Endothelial cell of umbilical vein (primary cell): ENCODE data around the gene LRRIQ1. TPM values are rescaled to one million over a fixed set of nuclear protein-coding genes. Genes with fewer than 3 reads are reported as not detected.

Experiments
- BruUV-seq: library from RNA; stranded (reverse); fragments of 400-500 nt; replicated peaks from 2 replicates; lab custom pipeline; 2021; lab: Mats Ljungman, UMichigan
- CTCF ChIA-PET: fragments of 300-600, 350-600 bp; sonication (Branson Sonifier 250); formaldehyde crosslinking; loops from one replicate; lab custom pipeline; 2021; ENCODE audit warnings: antibody characterized with exemption, inconsistent platforms; lab: Charles Lee
- POLR2A ChIA-PET: fragments of 300-600, 350-600 bp; sonication (Branson Sonifier 250); formaldehyde crosslinking; loops from one replicate; lab custom pipeline; 2021; ENCODE audit warnings: antibody characterized with exemption, inconsistent platforms; lab: Charles Lee
- DNase-seq: peaks from one replicate; pipeline ENCODE4 v3.0.0-alpha.2; 2011; ENCODE audit warnings: low read depth, low spot score
- FAIRE-seq: peaks from 2 replicates; lab custom pipeline; 2011; peaks lifted over from hg19 to GRCh38; lab: Jason Lieb, UNC
- H2AFZ ChIP-seq: 2 replicates; pipeline ENCODE4 v1.6.0; 2012; ENCODE audit warnings: low read depth, low read length, control low read depth, inconsistent platforms
- H3K27ac ChIP-seq: 2 replicates; pipeline ENCODE4 v1.5.1; 2011; ENCODE audit warnings: low read depth, mild to moderate bottlenecking, control low read depth, low read length, moderate library complexity; ENCODE audit not compliant: insufficient read depth
- H3K27me3 ChIP-seq, 2 experiments: 2 replicates each; pipeline versions ENCODE4 v1.6.0 to v1.6.1; 2011; ENCODE audit warnings: low read length in 2 of 2, mixed read lengths in 1 of 2; ENCODE audit not compliant: control insufficient read depth in 2 of 2, insufficient read depth in 2 of 2
- H3K36me3 ChIP-seq, 2 experiments: 2 replicates in 1 of 2; 3 replicates in 1 of 2; pipeline ENCODE4 v1.5.1; 2011; ENCODE audit warnings: low read length in 2 of 2, mild to moderate bottlenecking in 1 of 2, moderate library complexity in 1 of 2; ENCODE audit not compliant: control insufficient read depth in 2 of 2, insufficient read depth in 2 of 2; ENCODE audit errors: extremely low read depth in 1 of 2
- H3K4me1 ChIP-seq: 3 replicates; pipeline ENCODE4 v1.5.1; 2011; ENCODE audit warnings: mild to moderate bottlenecking, low read length; ENCODE audit not compliant: control insufficient read depth, insufficient read depth; ENCODE audit errors: extremely low read depth
- H3K4me2 ChIP-seq: 2 replicates; pipeline ENCODE4 v1.6.1; 2011; ENCODE audit warnings: low read length, control low read depth, mixed read lengths; ENCODE audit not compliant: insufficient read depth
- H3K4me3 ChIP-seq, 3 experiments: fragments of 200-600 bp in 1 of 3; sonication (generic), shearing (Covaris generic) in 1 of 3; replicated peaks in 1 of 3; 2 replicates each; pipeline ENCODE4 v1.5.1; 2011 to 2016; ENCODE audit warnings: control low read depth in 3 of 3, low read length in 3 of 3, mild to moderate bottlenecking in 2 of 3, inconsistent platforms in 1 of 3, low read depth in 1 of 3, moderate library complexity in 1 of 3; ENCODE audit not compliant: insufficient read depth in 1 of 3
- H3K79me2 ChIP-seq: 2 replicates; pipeline ENCODE4 v1.6.0; 2012; ENCODE audit warnings: low read length, inconsistent platforms; ENCODE audit not compliant: control insufficient read depth, insufficient read depth
- H3K9ac ChIP-seq: replicated peaks from 2 replicates; pipeline ENCODE3; 2011; ENCODE audit warnings: low read length, control low read depth; ENCODE audit not compliant: insufficient read depth; ENCODE audit errors: extremely low read depth
- H3K9me1 ChIP-seq: replicated peaks from 3 replicates; pipeline ENCODE4 v1.6.0; 2011; ENCODE audit warnings: mild to moderate bottlenecking, low read length; ENCODE audit not compliant: control insufficient read depth, insufficient read depth; ENCODE audit errors: extremely low read depth
- H3K9me3 ChIP-seq: replicated peaks from 2 replicates; pipeline ENCODE4 v1.5.1; 2012; ENCODE audit warnings: low read length, inconsistent platforms; ENCODE audit not compliant: control insufficient read depth, insufficient read depth
- H4K20me1 ChIP-seq: replicated peaks from 2 replicates; pipeline ENCODE3; 2011; ENCODE audit warnings: mild to moderate bottlenecking, low read length; ENCODE audit not compliant: control insufficient read depth, insufficient read depth; ENCODE audit errors: extremely low read depth
- GATA2 ChIP-seq: IDR thresholded peaks from 2 replicates; pipeline ENCODE4 v1.7.0; 2011; ENCODE audit warnings: low read depth, mild to moderate bottlenecking, moderate library complexity, mixed read lengths, low read length; ENCODE audit not compliant: insufficient read length, insufficient read depth
- POLR2A ChIP-seq: IDR thresholded peaks from 2 replicates; pipeline ENCODE4 v1.6.1; 2012; ENCODE audit warnings: low read depth, mild to moderate bottlenecking, control low read depth, low read length
- POLR2AphosphoS5 ChIP-seq: IDR thresholded peaks from 2 replicates; pipeline ENCODE4 v1.6.1; 2012; ENCODE audit warnings: low read depth, mild to moderate bottlenecking, control low read depth, low read length, moderate library complexity; ENCODE audit not compliant: insufficient read depth
- dilution Hi-C: fragments of 300-500 bp; cut with MboI; formaldehyde crosslinking; loops from one replicate; pipeline ENCODE4 v1.15.0; 2019; ENCODE audit warnings: low sequenced_read_pairs; ENCODE audit not compliant: extremely low pct_ligation_motif_present
- intact Hi-C: fragments of 100-400 bp; cut with micrococcal nuclease; formaldehyde crosslinking; loops from one replicate; pipeline ENCODE4 v1.10.0; 2022
- polyA plus RNA-seq, 4 experiments: library from polyadenylated mRNA; depleted of rRNA in 3 of 4; stranded (reverse) in 3 of 4; unstranded in 1 of 4; fragments of >200 nt; gene quantifications; 2 replicates each; pipeline versions ENCODE4 v1.2.1 to v1.2.3, GENCODE V29; 2011 to 2012; ENCODE audit warnings: missing spikeins in 1 of 4
- total RNA-seq: library from RNA; stranded (reverse); gene quantifications from 2 replicates; pipeline ENCODE4 v1.2.3, GENCODE V29; 2021
- TF ChIP-seq, protein P1 (sequence below), 2 donors: IDR thresholded peaks; 1 replicate in 1 of 2; 2 replicates in 1 of 2; pipeline ENCODE4 v1.5.1; 2011; ENCODE audit warnings: low read length in 2 of 2, mild to moderate bottlenecking in 2 of 2, moderate library complexity in 2 of 2, control low read depth in 1 of 2, inconsistent platforms in 1 of 2, low read depth in 1 of 2; ENCODE audit not compliant: insufficient read depth in 1 of 2; ENCODE audit errors: extremely low read depth in 1 of 2

The LRRIQ1 gene
- total and polyA plus RNA-seq, 2 donors (not counting 3 experiments of a cell fraction or from before 2014, with no cell fraction given): 0.08 to 0.20 TPM

DNA sequence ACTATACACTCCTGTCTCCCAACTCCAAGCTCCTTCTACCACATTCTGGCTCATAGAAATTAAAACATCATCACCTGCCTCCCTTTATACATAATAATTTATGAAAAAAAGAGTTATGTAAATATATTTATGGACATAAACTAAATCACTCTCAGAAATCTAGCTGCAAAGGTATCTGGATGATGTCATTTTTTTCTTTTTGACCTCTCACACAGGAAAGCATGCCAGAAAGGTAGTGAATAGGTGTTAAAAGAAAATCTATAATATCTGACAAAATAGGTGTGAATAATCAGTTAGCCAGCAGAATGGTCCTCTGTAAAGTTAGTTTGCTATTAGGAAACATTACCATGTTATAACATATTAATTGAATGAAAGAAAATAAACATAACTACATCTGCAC is 7.7 kb downstream of the LRRIQ1 start:
- Histone ChIP-seq H3K4me2 (no peak overlapping the region), H3K27ac (no peak overlapping the region), H3K9ac (no peak overlapping the region), H3K27me3 (no peaks in the 10 kb centered on the region), H3K4me3 (no peak overlapping the region), H2AFZ (no peak overlapping the region), H3K79me2 (no peaks in the 10 kb centered on the region), H4K20me1 (no peaks in the 10 kb centered on the region), H3K9me3 (no peaks in the 10 kb centered on the region), H3K4me1 (no peaks in the 10 kb centered on the region), H3K36me3 (no peaks in the 10 kb centered on the region), H3K9me1 (no peaks in the 10 kb centered on the region)
- TF ChIP-seq, protein P1, sequence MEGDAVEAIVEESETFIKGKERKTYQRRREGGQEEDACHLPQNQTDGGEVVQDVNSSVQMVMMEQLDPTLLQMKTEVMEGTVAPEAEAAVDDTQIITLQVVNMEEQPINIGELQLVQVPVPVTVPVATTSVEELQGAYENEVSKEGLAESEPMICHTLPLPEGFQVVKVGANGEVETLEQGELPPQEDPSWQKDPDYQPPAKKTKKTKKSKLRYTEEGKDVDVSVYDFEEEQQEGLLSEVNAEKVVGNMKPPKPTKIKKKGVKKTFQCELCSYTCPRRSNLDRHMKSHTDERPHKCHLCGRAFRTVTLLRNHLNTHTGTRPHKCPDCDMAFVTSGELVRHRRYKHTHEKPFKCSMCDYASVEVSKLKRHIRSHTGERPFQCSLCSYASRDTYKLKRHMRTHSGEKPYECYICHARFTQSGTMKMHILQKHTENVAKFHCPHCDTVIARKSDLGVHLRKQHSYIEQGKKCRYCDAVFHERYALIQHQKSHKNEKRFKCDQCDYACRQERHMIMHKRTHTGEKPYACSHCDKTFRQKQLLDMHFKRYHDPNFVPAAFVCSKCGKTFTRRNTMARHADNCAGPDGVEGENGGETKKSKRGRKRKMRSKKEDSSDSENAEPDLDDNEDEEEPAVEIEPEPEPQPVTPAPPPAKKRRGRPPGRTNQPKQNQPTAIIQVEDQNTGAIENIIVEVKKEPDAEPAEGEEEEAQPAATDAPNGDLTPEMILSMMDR (IDR thresholded peaks at IDR 0.05; ENCODE audit: extremely low read depth in 1 of 2, insufficient read depth in 1 of 2, low read depth in 1 of 2, low read length in 2 of 2): no peak
- no peak for TF ChIP-seq POLR2A
- TF ChIP-seq POLR2AphosphoS5: no peak
- no peak for TF ChIP-seq GATA2
- DNase-seq: no peak
- POLR2A ChIA-PET: no interaction called here
- FAIRE-seq: no peak
- CTCF ChIA-PET: interaction anchor here (1.6 to 1.9 kb wide), 3 partner anchors 11 to 33 kb away, joined by 4 to 9 read pairs (median 5); no protein-coding TSS in a partner anchor
- intact Hi-C loops (no loop called here), dilution Hi-C loops (no loop called here)
- no TSS peak for BruUV-seq

DNA sequence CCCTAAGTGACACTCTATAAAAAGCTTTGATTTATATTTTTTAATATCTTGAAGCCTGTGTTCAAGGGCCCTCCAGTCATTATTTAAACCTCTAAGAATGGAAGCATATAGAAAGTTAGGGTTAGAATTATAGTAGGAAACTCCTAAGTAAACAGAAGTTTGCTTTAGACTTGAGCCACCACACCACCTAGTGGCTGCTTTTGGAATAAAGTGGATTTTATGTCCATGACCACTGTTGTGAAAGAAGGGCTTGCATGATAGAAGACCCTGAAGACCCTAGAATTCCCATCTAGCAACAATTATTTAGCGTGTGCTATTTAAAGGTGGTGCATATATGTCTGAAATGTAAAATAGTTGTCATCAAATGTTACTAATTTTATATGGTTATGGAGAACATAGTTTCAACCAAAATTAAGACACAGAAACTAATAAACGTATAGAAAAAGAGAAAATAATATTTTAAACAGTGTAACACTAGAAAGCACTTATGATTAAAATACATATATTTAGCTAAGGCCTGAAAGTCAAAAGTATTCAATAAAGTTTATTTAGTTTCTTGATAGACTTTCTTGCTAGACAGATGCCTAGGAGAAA is 21.3 kb downstream of the LRRIQ1 start:
- CTCF ChIA-PET: interaction anchor here (0.9 to 4.3 kb wide), 5 partner anchors 9 to 182 kb away, joined by 3 to 73 read pairs (median 6); no protein-coding TSS in a partner anchor
- intact Hi-C loops (loop anchor here (1.0 kb wide), 1 partner anchor 183 kb away; no protein-coding TSS in a partner anchor), dilution Hi-C loops (no loop called here)
- Histone ChIP-seq H3K9me1 (no peaks in the 10 kb centered on the region), H3K4me1 (no peaks in the 10 kb centered on the region), H3K4me3 (no peak overlapping the region), H3K79me2 (no peaks in the 10 kb centered on the region), H3K36me3 (no peaks in the 10 kb centered on the region), H3K27me3 (peaks cover 4 to 17% of the 10 kb centered on the region in 2 experiments), H3K9me3 (no peaks in the 10 kb centered on the region), H3K27ac (no peak overlapping the region), H3K4me2 (no peak overlapping the region), H2AFZ (no peak overlapping the region), H3K9ac (no peak overlapping the region), H4K20me1 (no peaks in the 10 kb centered on the region)
- POLR2A ChIA-PET: no interaction called here
- no TSS peak for BruUV-seq
- peak; percentile 58 for DNase-seq
- FAIRE-seq: no peak
- TF ChIP-seq, protein P1 (IDR thresholded peaks at IDR 0.05; ENCODE audit: extremely low read depth in 1 of 2, insufficient read depth in 1 of 2, low read depth in 1 of 2, low read length in 2 of 2): peak; percentile 52 to 68
- TF ChIP-seq POLR2AphosphoS5: no peak
